H9 (cell line): ENCODE data around the gene NEDD4L. TPM values are rescaled to one million over a fixed set of nuclear protein-coding genes. Genes with fewer than 3 reads are reported as not detected.

Source experiments
- DNase-seq: peaks from one replicate; pipeline ENCODE4 v3.0.0-alpha.2; 2017
- H2AFZ ChIP-seq: one replicate; pipeline ENCODE4 v1.6.1; 2013; ENCODE audit warnings: mild to moderate bottlenecking, low read length, control low read depth, moderate library complexity
- H2AK5ac ChIP-seq: 2 replicates; pipeline ENCODE4 v1.6.1; 2013; ENCODE audit warnings: low read length, control low read depth, mixed read lengths; ENCODE audit not compliant: insufficient read length
- H2BK120ac ChIP-seq: one replicate; pipeline ENCODE4 v1.6.1; 2013; ENCODE audit warnings: low read depth, mild to moderate bottlenecking, low read length, control low read depth, inconsistent platforms; ENCODE audit not compliant: poor library complexity, severe bottlenecking
- H2BK12ac ChIP-seq: 2 replicates; pipeline ENCODE4 v1.6.1; 2013; ENCODE audit warnings: low read length, control low read depth, mixed read lengths, low read depth; ENCODE audit not compliant: insufficient read length
- H2BK15ac ChIP-seq: 2 replicates; pipeline ENCODE4 v1.6.1; 2013; ENCODE audit warnings: low read depth, low read length, control low read depth
- H2BK20ac ChIP-seq: one replicate; pipeline ENCODE4 v1.6.1; 2013; ENCODE audit warnings: low read depth, mild to moderate bottlenecking, low read length, control low read depth, inconsistent platforms; ENCODE audit not compliant: poor library complexity, severe bottlenecking
- H2BK5ac ChIP-seq: 2 replicates; pipeline ENCODE4 v1.6.1; 2013; ENCODE audit warnings: low read length, control low read depth, mixed read lengths; ENCODE audit not compliant: insufficient read length
- H3K14ac ChIP-seq: 2 replicates; pipeline ENCODE4 v1.6.1; 2013; ENCODE audit warnings: low read length, control low read depth; ENCODE audit not compliant: insufficient read depth
- H3K18ac ChIP-seq: 2 replicates; pipeline ENCODE4 v1.6.1; 2013; ENCODE audit warnings: low read depth, mild to moderate bottlenecking, mixed read lengths, low read length, control low read depth; ENCODE audit not compliant: insufficient read length
- H3K23ac ChIP-seq: 2 replicates; pipeline ENCODE4 v1.6.1; 2013; ENCODE audit warnings: low read length, control low read depth, mixed read lengths, low read depth; ENCODE audit not compliant: insufficient read length
- H3K23me2 ChIP-seq: 2 replicates; pipeline ENCODE4 v1.6.1; 2013; ENCODE audit warnings: low read depth, mild to moderate bottlenecking, mixed read lengths, low read length, control low read depth; ENCODE audit not compliant: insufficient read length, poor library complexity, severe bottlenecking
- H3K27ac ChIP-seq: 2 replicates; pipeline ENCODE4 v1.5.1; 2013; ENCODE audit warnings: low read length, control low read depth, mixed read lengths, low read depth; ENCODE audit not compliant: insufficient read length
- H3K27me3 ChIP-seq: 2 replicates; pipeline ENCODE4 v1.6.1; 2013; ENCODE audit warnings: low read length, control low read depth, inconsistent platforms; ENCODE audit not compliant: insufficient read depth
- H3K4ac ChIP-seq: 2 replicates; pipeline ENCODE4 v1.6.1; 2013; ENCODE audit warnings: low read depth, mild to moderate bottlenecking, control low read depth, inconsistent platforms, low read length, moderate library complexity
- H3K4me1 ChIP-seq: 2 replicates; pipeline ENCODE4 v1.6.1; 2013; ENCODE audit warnings: low read length, control low read depth, inconsistent platforms; ENCODE audit not compliant: insufficient read depth
- H3K4me2 ChIP-seq: 2 replicates; pipeline ENCODE4 v1.6.1; 2013; ENCODE audit warnings: low read length, control low read depth, mixed read lengths; ENCODE audit not compliant: insufficient read length, insufficient read depth
- H3K56ac ChIP-seq: 2 replicates; pipeline ENCODE4 v1.6.1; 2013; ENCODE audit warnings: low read depth, mild to moderate bottlenecking, mixed read lengths, low read length, control low read depth; ENCODE audit not compliant: insufficient read length
- H3K79me1 ChIP-seq: 2 replicates; pipeline ENCODE4 v1.6.1; 2013; ENCODE audit warnings: low read depth, mild to moderate bottlenecking, moderate library complexity, low read length, control low read depth, inconsistent platforms; ENCODE audit not compliant: insufficient read depth, poor library complexity, severe bottlenecking
- H3K79me2 ChIP-seq: 2 replicates; pipeline ENCODE4 v1.6.1; 2013; ENCODE audit warnings: low read length, control low read depth, inconsistent platforms; ENCODE audit not compliant: insufficient read depth
- H3K9ac ChIP-seq: 2 replicates; pipeline ENCODE4 v1.6.1; 2013; ENCODE audit warnings: low read length, control low read depth, mixed read lengths; ENCODE audit not compliant: insufficient read length; ENCODE audit errors: extremely low read depth
- H3K9me3 ChIP-seq: one replicate; pipeline ENCODE4 v1.6.1; 2013; ENCODE audit warnings: low read depth, low read length, inconsistent platforms; ENCODE audit not compliant: control insufficient read depth
- H3T11ph ChIP-seq: one replicate; pipeline ENCODE4 v1.6.1; 2013; ENCODE audit warnings: mild to moderate bottlenecking, low read length, control low read depth, inconsistent platforms
- H4K20me1 ChIP-seq: one replicate; pipeline ENCODE4 v1.6.1; 2013; ENCODE audit not compliant: control insufficient read depth, insufficient read length, insufficient read depth
- H4K5ac ChIP-seq: 2 replicates; pipeline ENCODE4 v1.6.1; 2013; ENCODE audit warnings: low read depth, mild to moderate bottlenecking, mixed read lengths, low read length, control low read depth; ENCODE audit not compliant: insufficient read length
- H4K8ac ChIP-seq: replicated peaks from 2 replicates; pipeline ENCODE4 v1.6.1; 2013; ENCODE audit warnings: low read length, control low read depth, mixed read lengths, low read depth; ENCODE audit not compliant: insufficient read length
- H4K91ac ChIP-seq: 2 replicates; pipeline ENCODE4 v1.6.1; 2013; ENCODE audit warnings: low read depth, mild to moderate bottlenecking, moderate library complexity, mixed read lengths, low read length, control low read depth; ENCODE audit not compliant: insufficient read length
- H3K27ac Mint-ChIP-seq, 3 experiments: 2 replicates in 2 of 3; 3 replicates in 1 of 3; pipeline ENCODE4 v1.8.0; 2020 to 2021; ENCODE audit warnings: mixed read lengths in 3 of 3, mild to moderate bottlenecking in 1 of 3, moderate library complexity in 1 of 3
- H3K27me3 Mint-ChIP-seq: 2 replicates; pipeline ENCODE4 v1.8.0; 2021; ENCODE audit warnings: low read depth, mild to moderate bottlenecking, moderate library complexity, mixed read lengths
- H3K36me3 Mint-ChIP-seq, 3 experiments: 2 replicates in 2 of 3; 3 replicates in 1 of 3; pipeline ENCODE4 v1.8.0; 2020 to 2021; ENCODE audit warnings: low read depth in 3 of 3, mixed read lengths in 3 of 3; ENCODE audit not compliant: insufficient read depth in 1 of 3
- H3K4me1 Mint-ChIP-seq, 2 experiments: 2 replicates each; pipeline ENCODE4 v1.8.0; 2020; ENCODE audit warnings: mixed read lengths in 2 of 2
- H3K4me3 Mint-ChIP-seq, 2 experiments: 2 replicates in 1 of 2; 3 replicates in 1 of 2; pipeline ENCODE4 v1.8.0; 2020 to 2021; ENCODE audit warnings: mild to moderate bottlenecking in 2 of 2, mixed read lengths in 2 of 2, moderate library complexity in 1 of 2
- H3K9me3 Mint-ChIP-seq, 2 experiments: 2 replicates in 1 of 2; 3 replicates in 1 of 2; pipeline ENCODE4 v1.8.0; 2020; ENCODE audit warnings: mild to moderate bottlenecking in 2 of 2, mixed read lengths in 2 of 2, moderate library complexity in 1 of 2
- CTCF ChIP-seq: fragments of 200-600 bp; sonication (generic); conservative IDR thresholded peaks from 3 replicates; pipeline ENCODE4 v1.8.0; 2021; ENCODE audit warnings: antibody characterized with exemption, mild to moderate bottlenecking
- WGBS: extraction: QIAGEN DNeasy Blood & Tissue Kit; methylation state at CpG from one replicate; pipeline ENCODE4 v1.1.7; 2013; ENCODE audit warnings: missing lambda C conversion rate, low lambda C conversion rate, mixed read lengths; ENCODE audit not compliant: insufficient read length; ENCODE audit errors: extremely low coverage; 5-methylcytosine and 5-hydroxymethylcytosine counted together
- total RNA-seq: library from RNA; stranded (reverse); gene quantifications from 2 replicates; pipeline ENCODE4 v1.2.1, GENCODE V29; 2021

NEDD4L gene
- total RNA-seq, 1 experiment from 2014 or later = 76.3 TPM

GRCh38 chr18:58315739-58316215 lies 271.8 kb downstream of the NEDD4L start:
- no peak overlapping the region for H3K4ac ChIP-seq
- peak overlapping the region; percentile 6 to 45 (median 41); a peak in 4 of 7 replicates for H3K27ac Mint-ChIP-seq
- no peak overlapping the region for H3K23ac ChIP-seq
- no peak overlapping the region for H4K5ac ChIP-seq
- no peak overlapping the region for H4K8ac ChIP-seq
- H2BK120ac ChIP-seq = no peak overlapping the region
- peak overlapping the region; percentile 55; the same call in 1 of the 2 replicates for H3K14ac ChIP-seq
- H2BK15ac ChIP-seq = no peak overlapping the region
- H3K36me3 Mint-ChIP-seq = peaks cover 0 to 2% (median 0%) of the 10 kb centered on the region in 3 experiments; a peak in 2 of 7 replicates
- no peak overlapping the region for H2AK5ac ChIP-seq
- peaks cover 12% of the 10 kb centered on the region; the same call in 1 of the 2 replicates for H3K4me1 ChIP-seq
- no peaks in the 10 kb centered on the region for H4K20me1 ChIP-seq
- H3K56ac ChIP-seq = no peak overlapping the region
- peaks cover 6% of the 10 kb centered on the region for H3K79me1 ChIP-seq
- DNase-seq = no peak
- no peaks in the 10 kb centered on the region for H3K27me3 Mint-ChIP-seq
- H3K4me1 Mint-ChIP-seq = peaks cover 22 to 24% of the 10 kb centered on the region in 2 experiments
- H3K9me3 Mint-ChIP-seq = no peaks in the 10 kb centered on the region
- no peak overlapping the region for H4K91ac ChIP-seq
- H3K27me3 ChIP-seq = no peaks in the 10 kb centered on the region
- no peak overlapping the region for H2BK20ac ChIP-seq
- H2BK5ac ChIP-seq = no peak overlapping the region
- H3K18ac ChIP-seq = no peak overlapping the region
- H3K9me3 ChIP-seq = no peaks in the 10 kb centered on the region
- H3K79me2 ChIP-seq = peaks cover 2% of the 10 kb centered on the region; the same call in 1 of the 2 replicates
- H3T11ph ChIP-seq = no peak overlapping the region
- H2BK12ac ChIP-seq = no peak overlapping the region
- no peak for TF ChIP-seq CTCF
- H3K23me2 ChIP-seq = peaks cover 4% of the 10 kb centered on the region
- H3K4me2 ChIP-seq = no peak overlapping the region
- H2AFZ ChIP-seq = no peak overlapping the region
- H3K4me3 Mint-ChIP-seq = no peak overlapping the region
- H3K9ac ChIP-seq = no peak overlapping the region
- no CpG with 5 or more reads among the region's 15 CpGs for WGBS
- no peak overlapping the region for H3K27ac ChIP-seq
